ENCODE measurements around the gene PALM.
"Not testable (repeated sequence)": the region's sequence is repeated elsewhere in the genome, so short reads cannot be mapped to it uniquely, and the experiment has no call there.

The PALM gene

DNA sequence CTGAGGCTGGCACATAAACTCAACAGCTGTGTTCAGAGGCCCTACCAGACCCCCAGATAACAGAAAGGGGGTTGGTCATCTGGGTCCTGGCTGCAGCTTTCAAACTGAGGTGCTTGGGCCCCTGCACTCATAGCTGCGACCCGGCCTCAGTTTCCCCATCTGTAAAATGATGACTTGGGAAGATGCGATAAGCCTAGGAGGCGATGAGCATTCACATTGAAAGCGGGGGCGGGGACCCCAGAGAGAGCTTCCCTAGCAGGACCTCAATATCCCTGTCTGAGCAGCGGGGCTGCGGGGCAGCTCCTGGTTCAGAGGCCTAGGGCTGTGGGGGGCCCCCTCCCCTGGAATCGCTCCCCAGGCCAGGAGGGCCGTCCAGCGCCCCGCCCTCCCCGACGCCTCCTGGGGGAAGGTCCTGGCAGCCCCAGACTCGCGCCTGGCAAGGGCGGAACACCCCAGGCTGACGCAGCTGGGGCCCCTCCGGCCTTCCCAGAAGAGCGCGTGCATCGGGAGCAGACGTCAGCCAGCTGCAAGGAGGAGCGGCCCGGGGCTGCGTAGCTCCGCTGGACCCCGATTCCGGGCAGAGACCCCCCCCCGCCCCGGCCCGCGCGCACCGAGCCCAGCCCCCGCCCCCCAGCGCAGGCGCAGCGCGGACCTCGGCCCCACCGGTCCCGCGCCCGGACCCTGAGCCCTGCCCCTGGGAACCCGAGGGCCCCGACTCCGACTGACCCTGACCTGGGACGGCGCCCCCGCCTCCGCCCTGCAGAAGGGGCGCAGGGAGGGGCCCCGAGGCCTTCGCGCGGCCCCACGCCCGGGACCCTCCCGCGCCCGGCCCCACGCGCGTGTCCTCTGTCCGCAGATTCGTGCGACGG, 29.1 kb upstream of the PALM start:
- DNase-seq (ENCODE audit: low spot score): peak; percentile 75

DNA sequence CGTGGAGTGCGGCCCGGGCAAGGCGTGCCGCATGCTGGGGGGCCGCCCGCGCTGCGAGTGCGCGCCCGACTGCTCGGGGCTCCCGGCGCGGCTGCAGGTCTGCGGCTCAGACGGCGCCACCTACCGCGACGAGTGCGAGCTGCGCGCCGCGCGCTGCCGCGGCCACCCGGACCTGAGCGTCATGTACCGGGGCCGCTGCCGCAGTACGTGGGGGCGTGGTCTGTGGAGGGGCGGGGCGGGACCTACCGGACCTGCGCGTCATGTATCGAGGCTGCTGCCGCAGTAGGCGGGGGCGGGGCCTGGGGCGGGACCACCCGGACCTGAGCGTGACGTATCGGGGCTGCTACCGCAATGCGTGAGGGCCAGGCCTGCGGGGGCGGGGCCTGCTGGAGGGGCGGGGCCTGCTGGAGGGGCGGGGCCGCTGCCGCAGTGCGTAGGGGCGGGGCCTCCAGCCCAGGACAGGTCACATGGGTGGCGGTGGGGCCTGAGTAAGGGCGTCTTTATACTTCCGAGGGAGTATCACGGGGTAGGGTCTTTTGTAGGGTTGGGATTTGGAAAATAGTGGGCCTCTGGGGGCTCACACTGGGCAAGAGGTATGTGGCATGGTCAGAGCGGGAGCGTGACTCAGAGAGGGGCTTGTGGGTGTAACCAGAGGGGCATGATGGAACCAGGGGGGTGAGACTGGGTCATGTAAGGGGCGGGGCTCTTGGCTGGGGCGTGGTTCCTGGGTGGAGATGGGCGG, 28.3 kb upstream of the PALM start:
- peak; percentile 99 for DNase-seq (ENCODE audit: low spot score)

- peak; percentile 95 for DNase-seq (ENCODE audit: low spot score)
Observed at GRCh38 chr19:681029-682019, 27.4 kb upstream of the PALM start.

- no peak for DNase-seq (ENCODE audit: low spot score)
Observed at GRCh38 chr19:682678-683320, 25.9 kb upstream of the PALM start.

DNA sequence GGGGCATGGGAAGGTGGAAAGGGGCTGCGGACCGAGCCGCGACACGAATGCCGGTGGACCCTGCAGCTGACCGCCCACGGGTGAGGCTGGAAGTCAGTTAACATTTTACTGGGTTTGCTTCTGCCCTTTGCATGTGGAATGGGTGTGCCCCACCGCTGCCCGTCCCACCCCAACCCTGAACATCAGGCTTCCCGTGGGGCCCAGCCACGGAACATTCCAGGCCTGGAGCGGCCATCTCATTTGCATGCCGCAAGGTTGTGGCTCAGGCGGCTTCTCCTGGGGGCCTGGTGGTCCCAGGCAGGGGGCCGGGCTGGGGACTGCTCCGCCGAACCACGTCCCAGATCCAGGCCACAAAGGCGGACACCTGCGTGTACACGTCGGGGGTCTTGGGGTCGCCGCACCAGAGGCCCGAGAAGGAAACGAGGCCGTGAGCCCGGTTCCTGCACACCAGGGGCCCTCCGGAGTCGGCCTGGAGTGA, 23.2 kb upstream of the PALM start:
- no peak for DNase-seq (ENCODE audit: low spot score)

DNA sequence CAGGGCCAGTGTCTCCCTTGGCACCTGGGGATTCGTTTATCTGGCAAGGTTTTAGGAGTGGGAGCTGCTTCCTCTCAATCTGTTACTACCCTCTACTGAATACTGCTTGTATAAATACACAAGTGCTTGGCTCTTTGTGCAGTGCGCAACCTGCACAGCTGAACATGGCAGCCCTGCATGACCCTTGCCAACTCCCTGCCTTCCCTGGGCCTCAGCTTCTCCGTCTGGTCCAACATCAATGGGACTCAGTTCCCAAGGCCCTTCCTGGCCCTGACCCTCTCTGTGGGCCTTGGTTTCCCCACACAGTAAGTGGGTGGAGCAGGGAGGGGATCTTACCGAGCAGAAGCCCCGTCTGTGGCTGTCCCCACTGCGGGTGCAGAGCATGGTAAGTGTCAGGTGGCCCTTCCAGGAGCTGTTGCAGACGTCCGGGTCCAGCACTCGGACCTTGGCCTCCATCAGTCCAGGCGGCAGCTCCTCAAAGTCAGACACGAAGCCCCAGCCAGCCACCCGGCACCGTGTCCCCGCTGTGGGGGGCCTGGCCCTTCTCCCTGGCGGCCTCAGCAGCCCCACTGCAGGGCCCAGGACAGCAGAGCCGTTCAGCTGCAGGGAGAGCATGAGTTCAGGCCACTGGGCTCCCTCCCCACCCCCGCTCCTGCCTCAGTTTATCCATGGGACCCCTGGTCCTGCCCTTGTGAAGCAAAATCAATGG, 22.0 kb upstream of the PALM start:
- no peak for DNase-seq (ENCODE audit: low spot score)

GRCh38 chr19:687569-688166, 21.1 kb upstream of the PALM start:
- DNase-seq (ENCODE audit: low spot score): no peak

DNA sequence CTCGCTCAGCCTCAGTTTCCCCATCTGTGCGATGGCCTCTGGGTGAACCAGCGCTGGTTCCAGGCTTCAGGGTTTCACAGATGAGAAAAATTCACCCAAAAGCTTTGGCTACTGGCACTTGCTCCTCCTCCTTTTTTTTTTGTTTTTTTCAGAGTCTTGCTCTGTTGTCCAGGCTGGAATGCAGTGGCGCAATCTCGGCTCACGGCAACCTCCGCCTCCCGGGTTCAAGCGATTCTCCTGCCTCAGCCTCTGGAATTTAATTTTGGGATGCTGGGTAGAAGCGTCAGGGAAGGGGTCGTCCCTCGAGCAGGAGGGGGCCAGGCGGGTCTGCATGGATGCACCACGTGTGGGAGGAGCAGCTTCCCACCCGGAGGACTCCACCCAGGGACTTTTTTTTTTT, 20.5 kb upstream of the PALM start:
- no peak for DNase-seq (ENCODE audit: low spot score)

GRCh38 chr19:688992-689391, 19.7 kb upstream of the PALM start:
- DNase-seq (ENCODE audit: low spot score): no peak

- DNase-seq (ENCODE audit: low spot score): no peak
Observed at GRCh38 chr19:690203-690602, 18.5 kb upstream of the PALM start.

DNA sequence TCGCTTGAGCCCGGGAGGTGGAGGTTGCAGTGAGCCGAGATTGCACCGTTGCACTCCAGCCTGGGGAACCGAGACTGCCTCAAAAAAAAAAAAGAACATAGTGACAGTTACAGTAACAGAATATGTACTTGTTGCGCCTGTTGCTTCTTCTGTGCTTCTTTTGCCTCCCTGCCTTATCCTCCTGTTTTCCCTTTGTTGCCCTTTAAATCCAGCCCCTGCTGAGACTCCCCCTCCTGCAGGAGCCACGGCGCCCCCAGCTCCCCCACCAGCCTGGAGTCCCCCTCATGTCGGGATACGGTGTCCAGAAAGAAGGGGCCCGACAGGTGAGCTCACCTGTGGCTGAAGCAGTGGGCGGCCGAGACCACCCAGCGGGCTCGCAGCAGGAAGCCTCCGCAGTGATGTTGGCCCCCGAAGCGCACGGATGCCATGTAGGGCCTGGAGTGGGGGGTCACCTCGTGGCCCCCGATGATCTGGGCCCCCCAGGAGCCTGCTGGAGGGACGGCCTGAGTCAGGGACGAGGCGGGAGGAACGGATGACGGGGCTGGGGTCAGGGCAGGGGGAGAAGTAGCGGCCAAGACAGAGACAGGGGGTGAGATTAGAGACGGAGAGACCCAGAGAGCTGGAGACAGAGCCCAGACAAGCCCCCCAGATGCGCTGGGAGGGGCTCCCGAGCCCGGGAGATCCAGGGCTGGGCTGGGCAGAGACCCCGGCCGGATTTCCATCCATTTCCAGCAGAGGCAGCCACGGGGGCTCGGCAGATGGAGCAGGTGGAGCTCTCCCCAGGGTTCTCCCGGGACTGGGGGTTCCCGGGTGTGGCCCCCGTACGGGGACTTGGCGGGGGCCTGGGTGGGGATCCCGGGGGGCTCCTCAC, 14.0 kb upstream of the PALM start:
- no peak for DNase-seq (ENCODE audit: low spot score)

DNA sequence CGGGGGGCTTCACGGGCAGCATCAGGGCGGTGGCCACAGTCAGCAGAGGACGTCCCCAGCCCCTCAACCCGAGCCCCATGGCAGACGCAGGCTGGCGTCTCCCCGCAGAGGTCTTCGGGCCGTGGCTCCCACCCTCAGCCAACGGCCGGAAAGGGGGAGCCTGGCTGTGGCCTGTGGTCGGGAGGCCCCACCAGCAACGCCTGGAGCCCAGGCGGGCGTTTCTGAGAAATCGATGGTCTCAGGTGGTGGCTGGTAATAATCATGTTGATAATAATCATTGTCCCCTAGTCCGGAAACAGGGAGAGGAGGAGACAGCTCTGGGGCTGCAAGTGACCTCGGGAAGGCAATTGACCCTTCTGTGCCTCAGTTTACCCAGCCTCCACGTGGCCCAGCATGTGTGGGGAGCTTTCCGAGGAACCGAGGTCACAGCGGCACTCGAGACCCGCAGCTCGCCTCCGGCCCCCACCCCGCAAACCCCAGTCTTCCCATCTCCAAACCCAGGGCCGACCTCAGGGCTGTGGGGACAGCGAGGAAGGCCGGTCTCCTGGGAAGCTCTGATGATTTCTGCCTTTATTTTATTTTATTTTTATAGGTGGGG, 13.3 kb upstream of the PALM start, which contains the start of gene PRSS57:
TSS of gene PRSS57 (minus strand) at position 101 of the 598 bp plus-strand sequence. CDS start at position 79, 22 bp downstream.
- no peak for DNase-seq (ENCODE audit: low spot score)

- not testable (repeated sequence) for DNase-seq (ENCODE audit: low spot score)
Observed at GRCh38 chr19:698529-698928, 10.2 kb upstream of the PALM start.

DNA sequence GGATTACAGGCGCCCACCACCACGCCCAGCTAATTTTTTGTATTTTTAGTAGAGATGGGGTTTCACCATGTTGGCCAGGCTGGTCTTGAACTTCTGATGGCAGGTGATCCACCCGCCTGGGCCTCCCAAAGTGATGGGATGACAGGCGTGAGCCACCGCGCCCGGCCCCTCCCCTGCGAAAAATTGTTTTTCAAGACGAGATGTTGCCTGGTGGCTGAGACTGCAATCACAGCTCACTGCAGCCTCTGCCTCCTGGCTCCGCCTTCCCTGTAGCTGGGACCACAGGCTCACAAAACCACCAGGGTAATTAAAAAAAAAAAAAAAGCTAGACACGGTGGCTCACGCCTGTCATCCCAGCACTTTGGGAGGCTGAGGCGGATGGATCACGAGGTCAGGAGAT, 8.8 kb upstream of the PALM start:
- not testable (repeated sequence) for DNase-seq (ENCODE audit: low spot score)

- DNase-seq (ENCODE audit: low spot score): not testable (repeated sequence)
Observed at GRCh38 chr19:702847-703246, 5.9 kb upstream of the PALM start.

DNA sequence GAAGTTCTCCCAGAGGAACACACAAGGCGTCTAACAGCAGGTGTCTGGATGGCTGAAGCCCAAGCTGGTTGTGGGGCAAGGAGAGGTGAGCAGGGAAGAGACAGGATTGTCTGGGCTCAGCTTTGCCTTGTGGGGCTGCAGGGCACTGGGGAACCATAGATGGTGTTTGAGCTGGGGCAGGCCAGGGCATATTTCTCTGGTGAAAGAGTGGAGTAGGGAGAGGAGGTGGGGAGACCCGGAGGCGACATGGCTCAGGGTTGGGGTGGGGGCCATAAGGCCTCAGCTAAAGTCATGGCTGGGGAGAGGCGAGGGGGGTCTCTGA, 5.4 kb upstream of the PALM start:
- DNase-seq (ENCODE audit: low spot score): no peak

DNA sequence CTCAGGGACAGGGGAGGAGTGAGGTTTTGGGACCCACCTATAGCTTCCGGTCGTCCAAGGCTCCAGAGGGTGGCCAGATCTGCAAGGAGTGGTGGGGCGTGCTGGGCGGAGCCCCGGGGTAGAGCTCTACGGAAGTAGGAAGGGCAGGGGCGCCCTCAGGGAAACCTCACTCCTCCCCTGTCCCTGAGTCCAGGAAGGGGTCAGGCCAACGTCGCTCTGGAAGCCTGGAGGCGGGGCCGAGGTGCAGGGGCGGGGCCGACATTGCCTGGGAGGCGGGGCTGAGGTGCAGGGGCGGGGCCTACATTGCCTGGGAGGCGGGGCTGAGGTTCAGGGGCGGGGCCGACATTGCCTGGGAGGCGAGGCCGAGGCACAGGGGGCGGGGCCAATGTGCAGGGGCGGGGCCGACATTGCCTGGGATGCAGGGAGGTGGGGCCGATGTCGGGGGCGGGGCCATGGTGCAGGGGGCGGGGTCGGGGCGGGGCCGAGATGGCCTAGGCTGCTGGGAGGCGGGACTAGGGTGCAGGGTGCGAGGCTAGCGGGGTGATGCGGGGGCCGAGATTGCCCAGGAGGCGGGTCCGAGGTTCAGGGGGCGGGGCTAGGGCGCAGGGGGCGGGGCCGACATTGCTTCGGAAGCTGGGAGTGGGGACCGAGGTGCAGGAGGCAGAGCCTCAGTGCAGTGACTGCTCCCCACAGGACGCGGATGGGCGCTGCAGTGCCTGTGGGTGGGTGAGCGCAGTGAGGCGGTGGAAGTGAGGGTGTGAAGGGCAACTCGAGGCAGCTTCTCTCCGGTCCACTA, 4.9 kb upstream of the PALM start:
- DNase-seq (ENCODE audit: low spot score): peak; percentile 77

GRCh38 chr19:704447-704741, 4.3 kb upstream of the PALM start:
- DNase-seq (ENCODE audit: low spot score): no peak
